Mononuclear cell (primary cell): ENCODE data around the gene VCL. TPM values are rescaled to one million over a fixed set of nuclear protein-coding genes. Genes with fewer than 3 reads are reported as not detected.
"Not testable (repeated sequence)": the region's sequence is repeated elsewhere in the genome, so short reads cannot be mapped to it uniquely, and the experiment has no call there.

ENCODE experiments used
- H3K27me3 ChIP-seq: 2 replicates; pipeline ENCODE4 v1.6.0; 2011; ENCODE audit warnings: low read length, control low read depth; ENCODE audit not compliant: insufficient read depth
- H3K4me1 ChIP-seq: 2 replicates; pipeline ENCODE4 v1.5.1; 2011; ENCODE audit warnings: mild to moderate bottlenecking, low read length, control low read depth; ENCODE audit not compliant: insufficient read depth
- H3K4me3 ChIP-seq: 2 replicates; pipeline ENCODE4 v1.5.1; 2011; ENCODE audit warnings: mild to moderate bottlenecking, low read length, moderate library complexity
- H3K9me3 ChIP-seq: 2 replicates; pipeline ENCODE4 v1.5.1; 2011; ENCODE audit warnings: low read depth, mild to moderate bottlenecking, control low read depth, low read length
- total RNA-seq: library from RNA; depleted of rRNA; stranded (reverse); fragments of >200 nt; gene quantifications from one replicate; pipeline ENCODE4 v1.2.3, GENCODE V29; 2012

VCL gene
- total RNA-seq, 1 donor = 70.1 TPM

GRCh38 chr10:74139981-74140380 lies 142.1 kb downstream of the VCL start:
- H3K9me3 ChIP-seq = no peaks in the 10 kb centered on the region
- no peak overlapping the region for H3K4me3 ChIP-seq
- peaks cover 4% of the 10 kb centered on the region for H3K4me1 ChIP-seq
- H3K27me3 ChIP-seq = no peaks in the 10 kb centered on the region

GRCh38 chr10:74140553-74140952 lies 142.6 kb downstream of the VCL start:
- no peak overlapping the region for H3K4me3 ChIP-seq
- H3K4me1 ChIP-seq = peaks cover 4% of the 10 kb centered on the region
- H3K9me3 ChIP-seq = no peaks in the 10 kb centered on the region
- H3K27me3 ChIP-seq = no peaks in the 10 kb centered on the region

- Histone ChIP-seq H3K4me1 (peaks cover 17% of the 10 kb centered on the region), H3K27me3 (no peaks in the 10 kb centered on the region), H3K4me3 (no peak overlapping the region), H3K9me3 (no peaks in the 10 kb centered on the region)
These were observed 147.2 kb downstream of the VCL start for GRCh38 chr10:74145133-74145532.

GRCh38 chr10:74146980-74147379 lies 149.1 kb downstream of the VCL start:
- peaks cover 25% of the 10 kb centered on the region for H3K4me1 ChIP-seq
- H3K9me3 ChIP-seq, H3K27me3 ChIP-seq, H3K4me3 ChIP-seq: not testable (repeated sequence)

GRCh38 chr10:74150204-74150989 lies 152.5 kb downstream of the VCL start, which contains the start of gene AP3M1:
Gene AP3M1 (minus strand): TSS chr10:74150828. CDS start chr10:74138379, 12,449 bp downstream.
- peak within 1 kb of the TSS; percentile 97 for H3K4me3 ChIP-seq
- H3K4me1 ChIP-seq = peaks cover 37% of the 10 kb centered on the region

GRCh38 chr10:74150990-74151878 lies 153.3 kb downstream of the VCL start, which contains the start of gene ADK:
Gene ADK (plus strand): TSS chr10:74151221. CDS start chr10:74151279, 58 bp downstream.
- H3K27me3 ChIP-seq = no peaks in the 10 kb centered on the region
- peak within 1 kb of the TSS; percentile 97 for H3K4me3 ChIP-seq
- H3K4me1 ChIP-seq = peaks cover 37% of the 10 kb centered on the region
- no peaks in the 10 kb centered on the region for H3K9me3 ChIP-seq

More at GRCh38 chr10:74150204-74150989, 152.5 kb downstream of the VCL start, which contains the start of gene AP3M1:
- H3K27me3 ChIP-seq = no peaks in the 10 kb centered on the region
- no peaks in the 10 kb centered on the region for H3K9me3 ChIP-seq

- Histone ChIP-seq H3K4me3 (peak overlapping the region; percentile 97), H3K9me3 (no peaks in the 10 kb centered on the region), H3K27me3 (no peaks in the 10 kb centered on the region), H3K4me1 (peaks cover 45% of the 10 kb centered on the region)
These were observed 154.2 kb downstream of the VCL start for GRCh38 chr10:74151879-74152722.

- Histone ChIP-seq H3K4me3 (no peak overlapping the region), H3K9me3 (no peaks in the 10 kb centered on the region), H3K27me3 (no peaks in the 10 kb centered on the region), H3K4me1 (peaks cover 46% of the 10 kb centered on the region)
These were observed 155.2 kb downstream of the VCL start for GRCh38 chr10:74153123-74153522.

GRCh38 chr10:74153676-74154075 lies 155.8 kb downstream of the VCL start:
- no peaks in the 10 kb centered on the region for H3K9me3 ChIP-seq
- H3K4me1 ChIP-seq = peaks cover 43% of the 10 kb centered on the region
- no peak overlapping the region for H3K4me3 ChIP-seq
- no peaks in the 10 kb centered on the region for H3K27me3 ChIP-seq

GRCh38 chr10:74156919-74157289 lies 159.0 kb downstream of the VCL start:
- no peak overlapping the region for H3K4me3 ChIP-seq
- H3K4me1 ChIP-seq = peaks cover 22% of the 10 kb centered on the region
- H3K27me3 ChIP-seq = no peaks in the 10 kb centered on the region
- no peaks in the 10 kb centered on the region for H3K9me3 ChIP-seq

- H3K27me3 ChIP-seq = no peaks in the 10 kb centered on the region
- peaks cover 30% of the 10 kb centered on the region for H3K4me1 ChIP-seq
- H3K4me3 ChIP-seq = no peak overlapping the region
- no peaks in the 10 kb centered on the region for H3K9me3 ChIP-seq
These were observed 162.1 kb downstream of the VCL start for GRCh38 chr10:74160013-74160412.

GRCh38 chr10:74163319-74164068 lies 165.6 kb downstream of the VCL start:
- Histone ChIP-seq H3K4me1 (peaks cover 54% of the 10 kb centered on the region), H3K4me3 (no peak overlapping the region)

GRCh38 chr10:74164716-74165529 lies 167.0 kb downstream of the VCL start:
- Histone ChIP-seq H3K9me3 (no peaks in the 10 kb centered on the region), H3K27me3 (no peaks in the 10 kb centered on the region), H3K4me3 (no peak overlapping the region), H3K4me1 (peaks cover 62% of the 10 kb centered on the region)

More at GRCh38 chr10:74163319-74164068, 165.6 kb downstream of the VCL start:
- no peaks in the 10 kb centered on the region for H3K9me3 ChIP-seq
- no peaks in the 10 kb centered on the region for H3K27me3 ChIP-seq
